K562 (cell line): Measurements from ENCODE around the gene NR2E1. TPM values are rescaled to one million over a fixed set of nuclear protein-coding genes. Genes with fewer than 3 reads are reported as not detected.

Experiments used
- ARID4B ChIP-seq: sonication (generic); formaldehyde crosslinking; IDR thresholded peaks from 2 replicates; pipeline ENCODE4 v1.8.0; 2022; ENCODE audit warnings: mild to moderate bottlenecking, missing genetic modification reagents
- CREM ChIP-seq: IDR thresholded peaks from 2 replicates; pipeline ENCODE4 v1.6.1; 2014; ENCODE audit warnings: antibody characterized with exemption, low read depth
- CTCFL ChIP-seq: IDR thresholded peaks from 2 replicates; pipeline ENCODE4 v1.6.1; 2011; ENCODE audit warnings: borderline replicate concordance, low read depth, mild to moderate bottlenecking, moderate library complexity, low read length; ENCODE audit not compliant: insufficient read depth, poor library complexity, severe bottlenecking
- L3MBTL2 ChIP-seq: fragments of 450-650 bp; IDR thresholded peaks from 2 replicates; pipeline ENCODE4 v1.6.1; 2016; ENCODE audit warnings: mild to moderate bottlenecking, moderate library complexity
- MGA ChIP-seq: fragments of 450-650 bp; IDR thresholded peaks from 2 replicates; pipeline ENCODE4 v1.6.1; 2016; ENCODE audit warnings: mild to moderate bottlenecking, moderate library complexity
- STAG1 ChIP-seq: sonication (generic); formaldehyde crosslinking; IDR thresholded peaks from 2 replicates; pipeline ENCODE4 v1.5.0; 2020; ENCODE audit warnings: missing genetic modification reagents, borderline replicate concordance
- U2AF2 ChIP-seq: fragments of 200-400 bp; formaldehyde crosslinking; optimal IDR thresholded peaks from 2 replicates; pipeline ENCODE3; 2017; ENCODE audit warnings: low read depth, mild to moderate bottlenecking, low read length
- polyA plus RNA-seq, 8 experiments: library from polyadenylated mRNA; depleted of rRNA in 4 of 8; stranded (reverse) in 5 of 8; unstranded in 3 of 8; fragments of >200 nt; fragmentation: Nextera tagmentation in 2 of 8; fragmentation: Illumina TruSeq in 1 of 8; extraction: Ambion mirVana in 2 of 8; extraction: Trizol in 1 of 8; gene quantifications; 2 replicates each; pipeline versions ENCODE4 v1.2.1 to v1.2.3, GENCODE V29; 2011 to 2014; ENCODE audit warnings: inconsistent platforms in 1 of 8, missing spikeins in 1 of 8
- total RNA-seq, 7 experiments: library from RNA; depleted of rRNA in 6 of 7; stranded (reverse); fragments of >200 nt in 6 of 7; fragmentation: Illumina TruSeq in 2 of 7; extraction: Trizol in 2 of 7; gene quantifications; 2 replicates each; pipeline versions ENCODE4 v1.2.1 to v1.2.3, GENCODE V29; 2011 to 2021; ENCODE audit warnings: low replicate concordance in 1 of 7

The NR2E1 gene
- total and polyA plus RNA-seq, 9 of the 15 experiments (the other 6 are each of a cell fraction or from before 2014, with no cell fraction given): not detected

GRCh38 chr6:108117427-108118358 is 48.1 kb upstream of the NR2E1 start (continued):
- TF ChIP-seq CTCFL: no peak
- no peak for TF ChIP-seq U2AF2
- no peak for TF ChIP-seq ARID4B (CRISPR knock-in tag)
- peak; percentile 70; the same call in 1 of the 2 replicates for TF ChIP-seq L3MBTL2
- TF ChIP-seq CREM: no peak
- TF ChIP-seq MGA: peak; percentile 40; the same call in 1 of the 2 replicates
- TF ChIP-seq STAG1 (CRISPR knock-in tag): no peak
